Subcutaneous adipose tissue (tissue), 4 donors: ENCODE data around the gene PIGU. TPM values are rescaled to one million over a fixed set of nuclear protein-coding genes. Genes with fewer than 3 reads are reported as not detected.

Experiments
- CTCF ChIP-seq: fragments of 450-650 bp; IDR thresholded peaks from one replicate; pipeline ENCODE4 v1.5.1; 2016; ENCODE audit warnings: low read depth, mild to moderate bottlenecking, control low read depth, antibody characterized with exemption, moderate library complexity
- total RNA-seq, 4 donors: library from RNA; depleted of rRNA; stranded (reverse); fragments of >200 nt; gene quantifications; one replicate each; pipeline ENCODE4 v1.1.0, GENCODE V29; 2016

PIGU gene
- total RNA-seq, 4 donors from 2014 or later, result 5.7 to 13.9 (median 7.7) TPM

DNA sequence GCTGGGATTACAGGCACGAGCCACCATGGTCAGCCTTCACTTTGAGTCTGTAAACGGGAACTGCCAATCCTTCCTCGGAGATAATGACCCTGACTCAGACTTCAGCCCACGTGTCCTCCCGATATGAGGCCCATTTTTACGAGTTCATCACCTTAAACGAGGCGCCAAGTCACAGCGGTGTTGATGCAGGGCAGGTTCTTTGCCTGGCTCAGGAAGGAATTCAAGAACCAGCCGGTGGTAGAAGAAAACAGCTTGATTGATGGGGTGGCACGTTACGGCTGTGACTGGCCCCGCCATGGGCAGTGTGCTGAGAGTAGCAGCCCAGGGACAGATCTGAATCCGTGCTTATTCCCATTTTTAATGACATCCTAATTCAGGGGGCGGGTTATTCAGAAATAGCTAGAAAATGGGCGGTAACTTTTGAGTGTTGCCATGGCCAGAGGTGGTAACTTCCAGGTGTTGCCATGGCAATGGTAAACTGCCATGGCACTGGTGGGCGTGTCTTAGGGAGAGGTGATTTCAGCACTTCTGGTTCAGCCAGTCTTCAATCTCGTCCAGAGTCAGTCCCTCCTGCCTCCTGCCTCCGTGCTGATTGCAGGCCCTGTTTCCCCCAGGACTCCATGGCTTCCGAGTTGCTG lies 127.5 kb downstream of the PIGU start:
- no peak for TF ChIP-seq CTCF

DNA sequence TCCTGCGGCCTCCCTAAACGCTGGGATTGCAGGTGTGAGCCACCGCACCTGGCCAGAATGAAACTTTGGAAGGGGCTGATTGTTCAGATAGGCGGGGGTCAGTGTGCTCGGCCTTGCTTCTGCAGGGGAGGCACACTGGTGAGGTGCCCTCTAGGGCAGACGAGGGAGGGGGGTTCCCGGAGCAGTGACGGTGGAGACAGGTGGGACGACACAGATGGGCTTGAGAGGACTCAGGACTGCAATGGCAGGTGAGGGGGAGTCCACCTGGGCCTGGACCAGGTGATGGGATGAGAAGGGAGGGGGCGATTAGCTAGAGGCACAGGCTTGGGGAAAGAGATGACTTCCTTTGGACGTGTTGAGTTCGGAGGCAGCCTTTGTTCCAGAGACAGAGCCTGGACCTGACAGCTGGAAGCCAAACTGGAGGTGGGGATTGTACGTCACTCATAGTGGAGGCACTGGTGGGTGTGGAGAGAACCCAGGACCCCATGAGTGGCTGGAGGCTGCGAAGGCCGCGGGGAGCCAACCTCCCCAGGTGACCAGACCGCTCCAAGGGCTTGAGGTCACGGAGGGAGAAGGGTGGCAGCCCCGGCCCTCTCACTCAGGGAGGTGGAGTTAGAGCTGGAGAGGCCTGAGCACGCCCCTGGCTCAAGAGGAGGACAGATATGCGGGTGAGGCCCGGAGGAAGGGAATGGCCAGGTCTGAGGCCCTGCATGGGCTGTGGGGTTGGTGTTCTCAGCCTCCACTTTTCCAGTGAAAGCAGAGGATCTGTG lies 128.9 kb downstream of the PIGU start:
- TF ChIP-seq CTCF, result no peak

- no peak for TF ChIP-seq CTCF
Observed at GRCh38 chr20:34546751-34547181, 130.1 kb downstream of the PIGU start.

GRCh38 chr20:34544109-34544796 lies 132.6 kb downstream of the PIGU start:
- TF ChIP-seq CTCF, result no peak

DNA sequence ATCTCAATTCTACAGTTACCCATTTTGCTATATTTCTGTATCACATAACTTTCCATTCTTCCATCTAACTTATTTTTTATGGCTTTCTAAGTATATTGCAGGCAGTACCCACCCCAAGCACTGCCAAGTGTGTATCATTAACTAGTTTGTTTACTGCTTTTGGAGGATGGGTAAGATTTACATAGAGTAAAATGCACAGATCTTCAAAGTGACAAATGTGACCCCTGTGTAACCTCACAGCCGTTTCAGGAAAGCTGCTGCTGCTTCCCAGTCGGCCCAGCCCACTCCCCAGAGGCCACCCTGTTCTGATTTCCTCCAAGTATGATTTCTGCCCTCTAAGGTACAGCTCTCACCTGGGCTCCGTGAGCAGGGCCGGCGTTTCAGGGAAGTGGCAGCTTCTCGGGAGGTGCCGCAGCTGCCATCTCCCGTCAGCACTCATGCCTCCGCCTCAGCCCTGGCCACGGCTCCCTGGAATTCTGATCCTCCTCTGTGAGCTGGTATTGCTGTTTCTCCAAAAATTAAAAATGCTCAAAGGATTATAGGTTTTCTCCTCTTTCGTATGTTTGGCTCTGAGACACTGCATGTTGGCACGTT lies 133.3 kb downstream of the PIGU start:
- no peak for TF ChIP-seq CTCF

DNA sequence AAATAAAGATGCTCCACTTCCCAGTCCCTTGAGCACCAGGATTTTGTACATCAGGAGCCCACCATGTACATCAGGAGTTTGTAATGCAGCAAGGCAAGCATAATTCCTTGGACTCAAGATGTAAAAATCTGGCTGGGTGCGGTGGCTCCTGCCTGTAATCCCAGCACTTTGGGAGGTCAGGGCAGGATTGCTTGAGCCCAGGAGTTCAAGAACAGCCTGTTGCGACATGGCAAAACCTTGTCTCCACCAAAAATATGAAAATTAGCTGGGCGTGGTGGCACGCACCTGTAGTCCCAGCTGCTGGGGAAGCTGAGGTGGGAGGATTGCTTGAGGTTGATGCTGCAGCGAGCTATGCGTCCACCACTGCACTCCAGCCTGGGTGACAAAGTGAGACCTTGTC lies 134.5 kb downstream of the PIGU start:
- no peak for TF ChIP-seq CTCF

GRCh38 chr20:34541917-34542316 lies 135.0 kb downstream of the PIGU start:
- TF ChIP-seq CTCF, result no peak
